ENCODE results near the gene LONP2. TPM values are rescaled to one million over a fixed set of nuclear protein-coding genes. Genes with fewer than 3 reads are reported as not detected.

The LONP2 gene
- total and polyA plus RNA-seq, 5 donors from 2014 or later = 29.1 to 72.9 (median 36.2) TPM

- Histone ChIP-seq H3K36me3 (ENCODE audit: control insufficient read depth, insufficient read depth, low read length) (peaks cover 28% of the 10 kb centered on the region), H3K9me3 (ENCODE audit: control insufficient read depth in 2 of 2, low read length in 2 of 2) (no peaks in the 10 kb centered on the region), H3K4me3 (ENCODE audit: low read depth, low read length) (no peak overlapping the region), H3K27me3 (ENCODE audit: control insufficient read depth, insufficient read depth, low read length) (no peaks in the 10 kb centered on the region), H3K27ac (ENCODE audit: insufficient read depth, low read length, poor library complexity, severe bottlenecking) (no peak overlapping the region), H3K4me1 (ENCODE audit: control insufficient read depth, insufficient read depth, low read length, poor library complexity, severe bottlenecking) (no peaks in the 10 kb centered on the region)
- ATAC-seq (ENCODE audit: low read depth in 2 of 2) (no peak), DNase-seq (no peak)
- Mint-ChIP-seq H3K27ac (peak overlapping the region in 2 of 3 donors; percentile 45 to 49), H3K27me3 (no peaks in the 10 kb centered on the region), H3K9me3 (no peaks in the 10 kb centered on the region), H3K36me3 (peaks cover 40% of the 10 kb centered on the region), H3K4me1 (peaks cover 7 to 21% (median 11%) of the 10 kb centered on the region in 4 donors), H3K4me3 (no peak overlapping the region)
Measured at GRCh38 chr16:48330189-48330840, 86.2 kb downstream of the LONP2 start.

GRCh38 chr16:48330841-48331192, 86.7 kb downstream of the LONP2 start:
- no peaks in the 10 kb centered on the region for H3K9me3 ChIP-seq (ENCODE audit: control insufficient read depth in 2 of 2, low read length in 2 of 2)
- H3K27me3 ChIP-seq (ENCODE audit: control insufficient read depth, insufficient read depth, low read length) = no peaks in the 10 kb centered on the region
- H3K4me3 Mint-ChIP-seq = no peak overlapping the region
- H3K36me3 Mint-ChIP-seq = peaks cover 40% of the 10 kb centered on the region
- peaks cover 31% of the 10 kb centered on the region for H3K36me3 ChIP-seq (ENCODE audit: control insufficient read depth, insufficient read depth, low read length)
- ATAC-seq (ENCODE audit: low read depth in 2 of 2) (no peak), DNase-seq (no peak)
- H3K27ac ChIP-seq (ENCODE audit: insufficient read depth, low read length, poor library complexity, severe bottlenecking) = no peak overlapping the region
- H3K4me1 ChIP-seq (ENCODE audit: control insufficient read depth, insufficient read depth, low read length, poor library complexity, severe bottlenecking) = no peaks in the 10 kb centered on the region
- no peaks in the 10 kb centered on the region for H3K9me3 Mint-ChIP-seq
- no peaks in the 10 kb centered on the region for H3K27me3 Mint-ChIP-seq
- H3K4me1 Mint-ChIP-seq = peaks cover 10 to 18% (median 10%) of the 10 kb centered on the region in 4 donors
- peak overlapping the region; percentile 45 to 49 (median 48) for H3K27ac Mint-ChIP-seq
- no peak overlapping the region for H3K4me3 ChIP-seq (ENCODE audit: low read depth, low read length)

GRCh38 chr16:48332978-48333377, 88.9 kb downstream of the LONP2 start:
- peak overlapping the region in 1 of 3 donors; percentile 72 for H3K27ac Mint-ChIP-seq
- Histone ChIP-seq H3K4me3 (ENCODE audit: low read depth, low read length) (no peak overlapping the region), H3K4me1 (ENCODE audit: control insufficient read depth, insufficient read depth, low read length, poor library complexity, severe bottlenecking) (no peaks in the 10 kb centered on the region), H3K36me3 (ENCODE audit: control insufficient read depth, insufficient read depth, low read length) (peaks cover 43% of the 10 kb centered on the region), H3K9me3 (ENCODE audit: control insufficient read depth in 2 of 2, low read length in 2 of 2) (no peaks in the 10 kb centered on the region), H3K27me3 (ENCODE audit: control insufficient read depth, insufficient read depth, low read length) (no peaks in the 10 kb centered on the region), H3K27ac (ENCODE audit: insufficient read depth, low read length, poor library complexity, severe bottlenecking) (no peak overlapping the region)
- H3K9me3 Mint-ChIP-seq = peaks cover 0 to 2% (median 0%) of the 10 kb centered on the region in 7 donors
- peaks cover 47% of the 10 kb centered on the region for H3K36me3 Mint-ChIP-seq
- no peak overlapping the region for H3K4me3 Mint-ChIP-seq
- no peak for DNase-seq
- H3K4me1 Mint-ChIP-seq = peaks cover 4 to 18% (median 13%) of the 10 kb centered on the region in 4 donors
- no peaks in the 10 kb centered on the region for H3K27me3 Mint-ChIP-seq
- ATAC-seq (ENCODE audit: low read depth in 2 of 2) = no peak

GRCh38 chr16:48334325-48334724, 90.2 kb downstream of the LONP2 start:
- Histone ChIP-seq H3K27ac (ENCODE audit: insufficient read depth, low read length, poor library complexity, severe bottlenecking) (no peak overlapping the region), H3K4me1 (ENCODE audit: control insufficient read depth, insufficient read depth, low read length, poor library complexity, severe bottlenecking) (no peaks in the 10 kb centered on the region), H3K4me3 (ENCODE audit: low read depth, low read length) (no peak overlapping the region), H3K36me3 (ENCODE audit: control insufficient read depth, insufficient read depth, low read length) (peaks cover 45% of the 10 kb centered on the region), H3K27me3 (ENCODE audit: control insufficient read depth, insufficient read depth, low read length) (no peaks in the 10 kb centered on the region), H3K9me3 (ENCODE audit: control insufficient read depth in 2 of 2, low read length in 2 of 2) (no peaks in the 10 kb centered on the region)
- ATAC-seq (ENCODE audit: low read depth in 2 of 2) (no peak), DNase-seq (no peak)
- Mint-ChIP-seq H3K27ac (no peak overlapping the region), H3K36me3 (peaks cover 56% of the 10 kb centered on the region), H3K4me3 (no peak overlapping the region), H3K4me1 (peaks cover 14 to 23% (median 21%) of the 10 kb centered on the region in 4 donors), H3K9me3 (peaks cover 0 to 2% (median 0%) of the 10 kb centered on the region in 7 donors), H3K27me3 (no peaks in the 10 kb centered on the region)

- Histone ChIP-seq H3K36me3 (ENCODE audit: control insufficient read depth, insufficient read depth, low read length) (peaks cover 50% of the 10 kb centered on the region), H3K4me3 (ENCODE audit: low read depth, low read length) (no peak overlapping the region), H3K27ac (ENCODE audit: insufficient read depth, low read length, poor library complexity, severe bottlenecking) (no peak overlapping the region), H3K9me3 (ENCODE audit: control insufficient read depth in 2 of 2, low read length in 2 of 2) (no peaks in the 10 kb centered on the region), H3K27me3 (ENCODE audit: control insufficient read depth, insufficient read depth, low read length) (no peaks in the 10 kb centered on the region), H3K4me1 (ENCODE audit: control insufficient read depth, insufficient read depth, low read length, poor library complexity, severe bottlenecking) (no peaks in the 10 kb centered on the region)
- peaks cover 17 to 21% (median 19%) of the 10 kb centered on the region in 4 donors for H3K4me1 Mint-ChIP-seq
- no peaks in the 10 kb centered on the region for H3K27me3 Mint-ChIP-seq
- ATAC-seq (ENCODE audit: low read depth in 2 of 2) (no peak), DNase-seq (no peak)
- H3K36me3 Mint-ChIP-seq = peaks cover 61% of the 10 kb centered on the region
- H3K4me3 Mint-ChIP-seq = no peak overlapping the region
- H3K9me3 Mint-ChIP-seq = peaks cover 0 to 2% (median 0%) of the 10 kb centered on the region in 7 donors
- H3K27ac Mint-ChIP-seq = peak overlapping the region in 2 of 3 donors; percentile 44 to 55
Measured at GRCh38 chr16:48335961-48336360, 91.9 kb downstream of the LONP2 start.

GRCh38 chr16:48340054-48340453, 96.0 kb downstream of the LONP2 start:
- H3K27me3 ChIP-seq (ENCODE audit: control insufficient read depth, insufficient read depth, low read length) = no peaks in the 10 kb centered on the region
- Mint-ChIP-seq H3K36me3 (peaks cover 52% of the 10 kb centered on the region), H3K27ac (peak overlapping the region; percentile 32 to 91 (median 68)), H3K4me1 (peaks cover 13 to 19% (median 16%) of the 10 kb centered on the region in 4 donors), H3K9me3 (peaks cover 0 to 2% (median 0%) of the 10 kb centered on the region in 7 donors), H3K4me3 (no peak overlapping the region), H3K27me3 (no peaks in the 10 kb centered on the region)
- H3K4me1 ChIP-seq (ENCODE audit: control insufficient read depth, insufficient read depth, low read length, poor library complexity, severe bottlenecking) = no peaks in the 10 kb centered on the region
- ATAC-seq (ENCODE audit: low read depth in 2 of 2) = no peak
- no peaks in the 10 kb centered on the region for H3K9me3 ChIP-seq (ENCODE audit: control insufficient read depth in 2 of 2, low read length in 2 of 2)
- H3K27ac ChIP-seq (ENCODE audit: insufficient read depth, low read length, poor library complexity, severe bottlenecking) = no peak overlapping the region
- H3K36me3 ChIP-seq (ENCODE audit: control insufficient read depth, insufficient read depth, low read length) = peaks cover 54% of the 10 kb centered on the region
- no peak for DNase-seq
- no peak overlapping the region for H3K4me3 ChIP-seq (ENCODE audit: low read depth, low read length)

- H3K27ac Mint-ChIP-seq = peak overlapping the region in 1 of 3 donors; percentile 47
- peaks cover 13 to 23% (median 17%) of the 10 kb centered on the region in 4 donors for H3K4me1 Mint-ChIP-seq
- peaks cover 39% of the 10 kb centered on the region for H3K36me3 ChIP-seq (ENCODE audit: control insufficient read depth, insufficient read depth, low read length)
- H3K4me3 Mint-ChIP-seq = no peak overlapping the region
- no peak overlapping the region for H3K27ac ChIP-seq (ENCODE audit: insufficient read depth, low read length, poor library complexity, severe bottlenecking)
- H3K9me3 Mint-ChIP-seq = no peaks in the 10 kb centered on the region
- no peaks in the 10 kb centered on the region for H3K27me3 Mint-ChIP-seq
- no peak overlapping the region for H3K4me3 ChIP-seq (ENCODE audit: low read depth, low read length)
- no peaks in the 10 kb centered on the region for H3K9me3 ChIP-seq (ENCODE audit: control insufficient read depth in 2 of 2, low read length in 2 of 2)
- H3K36me3 Mint-ChIP-seq = peaks cover 31% of the 10 kb centered on the region
- DNase-seq (no peak), ATAC-seq (ENCODE audit: low read depth in 2 of 2) (no peak)
- H3K4me1 ChIP-seq (ENCODE audit: control insufficient read depth, insufficient read depth, low read length, poor library complexity, severe bottlenecking) = no peaks in the 10 kb centered on the region
- no peaks in the 10 kb centered on the region for H3K27me3 ChIP-seq (ENCODE audit: control insufficient read depth, insufficient read depth, low read length)
Measured at GRCh38 chr16:48342591-48342990, 98.5 kb downstream of the LONP2 start.

Measured in CD4-positive, CD25-positive, alpha-beta regulatory T cell (primary cell).